Neural progenitor cell (in vitro differentiated cells): ENCODE measurements around the gene ARAP2. TPM values are rescaled to one million over a fixed set of nuclear protein-coding genes. Genes with fewer than 3 reads are reported as not detected.

Source experiments
- DNase-seq: peaks from one replicate; pipeline ENCODE4 v3.0.0-alpha.2; 2016; ENCODE audit warnings: low spot score
- H2AFZ ChIP-seq: fragments of 200-600 bp; sonication (generic); replicated peaks from 2 replicates; pipeline ENCODE4 v1.6.1; 2016; ENCODE audit warnings: antibody characterized with exemption
- H3F3A ChIP-seq: fragments of 200-600 bp; sonication (generic); 2 replicates; pipeline ENCODE4 v1.6.1; 2016; ENCODE audit warnings: antibody characterized with exemption, low read depth
- H3K27ac ChIP-seq: fragments of 200-600 bp; sonication (generic); 2 replicates; pipeline ENCODE4 v1.5.1; 2016; ENCODE audit warnings: mild to moderate bottlenecking
- H3K27me3 ChIP-seq: fragments of 200-600 bp; sonication (generic); 2 replicates; pipeline ENCODE4 v1.6.1; 2016; ENCODE audit warnings: mild to moderate bottlenecking, moderate library complexity
- H3K36me3 ChIP-seq: fragments of 200-600 bp; sonication (generic); 2 replicates; pipeline ENCODE4 v1.5.1; 2016
- H3K4me1 ChIP-seq: fragments of 200-600 bp; sonication (generic); 2 replicates; pipeline ENCODE4 v1.6.1; 2016; ENCODE audit warnings: mixed run types
- H3K4me2 ChIP-seq: fragments of 200-600 bp; sonication (generic); 2 replicates; pipeline ENCODE4 v1.6.1; 2016
- H3K4me3 ChIP-seq: fragments of 200-600 bp; sonication (generic); 2 replicates; pipeline ENCODE4 v1.5.1; 2016
- H3K79me2 ChIP-seq: fragments of 200-600 bp; sonication (generic); 2 replicates; pipeline ENCODE4 v1.6.1; 2016; ENCODE audit warnings: low read depth
- H3K9ac ChIP-seq: fragments of 200-600 bp; sonication (generic); 2 replicates; pipeline ENCODE4 v1.6.1; 2016
- H3K9me3 ChIP-seq: fragments of 200-600 bp; sonication (generic); 2 replicates; pipeline ENCODE4 v1.5.1; 2016; ENCODE audit warnings: low read depth
- H4K20me1 ChIP-seq: fragments of 200-600 bp; sonication (generic); 2 replicates; pipeline ENCODE4 v1.6.1; 2016; ENCODE audit warnings: low read depth
- H3K27ac Mint-ChIP-seq: 3 replicates; pipeline ENCODE4 v1.8.0; 2021; ENCODE audit warnings: mixed read lengths
- H3K27me3 Mint-ChIP-seq: 2 replicates; pipeline ENCODE4 v1.8.0; 2022; ENCODE audit warnings: low read depth, mild to moderate bottlenecking, inconsistent platforms, moderate library complexity, mixed read lengths; ENCODE audit not compliant: insufficient read depth
- H3K36me3 Mint-ChIP-seq: 3 replicates; pipeline ENCODE4 v1.8.0; 2021; ENCODE audit warnings: mixed read lengths
- H3K4me1 Mint-ChIP-seq: 3 replicates; pipeline ENCODE4 v1.8.0; 2021; ENCODE audit warnings: mixed read lengths
- H3K4me3 Mint-ChIP-seq: 3 replicates; pipeline ENCODE4 v1.8.0; 2021; ENCODE audit warnings: mild to moderate bottlenecking, moderate library complexity, mixed read lengths
- H3K9me3 Mint-ChIP-seq: 3 replicates; pipeline ENCODE4 v1.8.0; 2020; ENCODE audit warnings: mixed read lengths
- CTCF ChIP-seq: fragments of 200-600 bp; sonication (generic); IDR thresholded peaks from 2 replicates; pipeline ENCODE4 v1.5.1; 2017; ENCODE audit warnings: antibody characterized with exemption, mild to moderate bottlenecking
- EZH2 ChIP-seq: fragments of 200-600 bp; sonication (generic); IDR thresholded peaks from 2 replicates; pipeline ENCODE4 v1.6.1; 2017; ENCODE audit warnings: antibody characterized with exemption, mild to moderate bottlenecking, moderate library complexity
- EZH2phosphoT487 ChIP-seq: fragments of 200-600 bp; sonication (generic); IDR thresholded peaks from 2 replicates; pipeline ENCODE4 v1.6.1; 2017; ENCODE audit warnings: antibody characterized with exemption
- total RNA-seq: library from RNA; depleted of rRNA; stranded (reverse); fragments of >200 nt; gene quantifications from 2 replicates; pipeline ENCODE4 v1.2.3, GENCODE V29; 2015; ENCODE audit warnings: low replicate concordance

ARAP2 gene
- total RNA-seq, 1 donor from 2014 or later: 1.6 TPM

- H3K9me3 Mint-ChIP-seq: no peaks in the 10 kb centered on the region
These were observed 189.5 kb downstream of the ARAP2 start for GRCh38 chr4:36054694-36055422.

GRCh38 chr4:36053930-36054329, 190.4 kb downstream of the ARAP2 start:
- Mint-ChIP-seq H3K4me3 (no peak overlapping the region), H3K36me3 (no peaks in the 10 kb centered on the region), H3K9me3 (no peaks in the 10 kb centered on the region), H3K27me3 (no peaks in the 10 kb centered on the region), H3K4me1 (no peaks in the 10 kb centered on the region), H3K27ac (no peak overlapping the region)
- Histone ChIP-seq H3K9ac (no peak overlapping the region), H3K36me3 (no peaks in the 10 kb centered on the region), H3K27ac (no peak overlapping the region), H3K4me3 (no peak overlapping the region), H3K4me2 (no peak overlapping the region), H3K27me3 (no peaks in the 10 kb centered on the region), H2AFZ (no peak overlapping the region), H3K79me2 (no peaks in the 10 kb centered on the region), H3K9me3 (no peaks in the 10 kb centered on the region), H4K20me1 (no peaks in the 10 kb centered on the region), H3K4me1 (no peaks in the 10 kb centered on the region), H3F3A (no peaks in the 10 kb centered on the region)
- TF ChIP-seq EZH2 (no peak), EZH2phosphoT487 (no peak), CTCF (no peak)
- no peak for DNase-seq

More at GRCh38 chr4:36054694-36055422, 189.5 kb downstream of the ARAP2 start:
- Mint-ChIP-seq H3K27ac (no peak overlapping the region), H3K27me3 (no peaks in the 10 kb centered on the region), H3K4me1 (no peaks in the 10 kb centered on the region), H3K36me3 (no peaks in the 10 kb centered on the region), H3K4me3 (no peak overlapping the region)
- H3K9me3 ChIP-seq: no peaks in the 10 kb centered on the region
- no peak overlapping the region for H3K4me2 ChIP-seq
- H3K36me3 ChIP-seq: no peaks in the 10 kb centered on the region
- no peak overlapping the region for H3K9ac ChIP-seq
- H3K4me1 ChIP-seq: no peaks in the 10 kb centered on the region
- H4K20me1 ChIP-seq: no peaks in the 10 kb centered on the region
- TF ChIP-seq EZH2: no peak
- TF ChIP-seq CTCF: no peak
- no peak for TF ChIP-seq EZH2phosphoT487
- no peaks in the 10 kb centered on the region for H3K79me2 ChIP-seq
- H2AFZ ChIP-seq: no peak overlapping the region
- H3K27me3 ChIP-seq: no peaks in the 10 kb centered on the region
- no peak overlapping the region for H3K4me3 ChIP-seq
- no peaks in the 10 kb centered on the region for H3F3A ChIP-seq
- no peak for DNase-seq
- no peak overlapping the region for H3K27ac ChIP-seq

- TF ChIP-seq CTCF (no peak), EZH2 (no peak)
- DNase-seq: no peak
- H3K27ac ChIP-seq: no peak overlapping the region
- Mint-ChIP-seq H3K4me3 (no peak overlapping the region), H3K9me3 (no peaks in the 10 kb centered on the region), H3K36me3 (no peaks in the 10 kb centered on the region), H3K27ac (no peak overlapping the region), H3K4me1 (no peaks in the 10 kb centered on the region), H3K27me3 (no peaks in the 10 kb centered on the region)
- H3K36me3 ChIP-seq: no peaks in the 10 kb centered on the region
- H3K27me3 ChIP-seq: no peaks in the 10 kb centered on the region
- H4K20me1 ChIP-seq: no peaks in the 10 kb centered on the region
- H3K4me1 ChIP-seq: no peaks in the 10 kb centered on the region
- H3K79me2 ChIP-seq: no peaks in the 10 kb centered on the region
- H2AFZ ChIP-seq: no peak overlapping the region
- H3K4me2 ChIP-seq: no peak overlapping the region
- H3F3A ChIP-seq: no peaks in the 10 kb centered on the region
- no peak overlapping the region for H3K4me3 ChIP-seq
- no peak overlapping the region for H3K9ac ChIP-seq
- H3K9me3 ChIP-seq: no peaks in the 10 kb centered on the region
These were observed 192.7 kb downstream of the ARAP2 start for GRCh38 chr4:36051634-36052033.
